CD14-positive monocyte (primary cell): Measurements from ENCODE around the gene SRXN1. TPM values are rescaled to one million over a fixed set of nuclear protein-coding genes. Genes with fewer than 3 reads are reported as not detected.

Experiments
- DNase-seq, 3 donors: peaks; one replicate each; pipeline ENCODE4 v3.0.0-alpha.2; 2011 to 2022
- H2AFZ ChIP-seq: 2 replicates; pipeline ENCODE4 v1.6.0; 2012; ENCODE audit warnings: mild to moderate bottlenecking, low read depth, low read length, inconsistent platforms; ENCODE audit not compliant: insufficient read depth, poor library complexity, severe bottlenecking
- H3K27ac ChIP-seq, 2 donors: 1 replicate in 1 of 2; 2 replicates in 1 of 2; pipeline ENCODE4 v1.5.1; 2012 to 2013; ENCODE audit warnings: low read length in 2 of 2, control low read depth in 1 of 2, inconsistent platforms in 1 of 2, low read depth in 1 of 2, mild to moderate bottlenecking in 1 of 2
- H3K27me3 ChIP-seq, 2 donors: one replicate each; pipeline versions ENCODE4 v1.6.0 to v1.6.1; 2011 to 2013; ENCODE audit warnings: low read length in 2 of 2; ENCODE audit not compliant: control insufficient read depth in 2 of 2, insufficient read depth in 2 of 2
- H3K36me3 ChIP-seq, 2 donors: replicated peaks in 1 of 2; 1 replicate in 1 of 2; 2 replicates in 1 of 2; pipeline versions ENCODE4 v1.5.1 to v1.6.1; 2012 to 2013; ENCODE audit warnings: low read length in 2 of 2, control low read depth in 1 of 2, inconsistent platforms in 1 of 2, mild to moderate bottlenecking in 1 of 2; ENCODE audit not compliant: insufficient read depth in 2 of 2, control insufficient read depth in 1 of 2
- H3K4me1 ChIP-seq, 2 donors: 1 replicate in 1 of 2; 2 replicates in 1 of 2; pipeline versions ENCODE4 v1.5.1 to v1.6.1; 2012 to 2013; ENCODE audit warnings: low read length in 2 of 2, control low read depth in 1 of 2, inconsistent platforms in 1 of 2, mild to moderate bottlenecking in 1 of 2, moderate library complexity in 1 of 2; ENCODE audit not compliant: insufficient read depth in 2 of 2, control insufficient read depth in 1 of 2
- H3K4me2 ChIP-seq: replicated peaks from 2 replicates; pipeline ENCODE3; 2012; ENCODE audit warnings: low read length, moderate library complexity, mild to moderate bottlenecking; ENCODE audit not compliant: poor library complexity, severe bottlenecking; ENCODE audit errors: extremely low read depth
- H3K4me3 ChIP-seq, 3 experiments: fragments of 200-600 bp in 1 of 3; sonication (generic) in 1 of 3; replicated peaks in 1 of 3; 1 replicate in 2 of 3; 2 replicates in 1 of 3; pipeline ENCODE4 v1.5.1; 2011 to 2013; ENCODE audit warnings: low read length in 3 of 3, mild to moderate bottlenecking in 3 of 3, control low read depth in 2 of 3, low read depth in 2 of 3, inconsistent platforms in 1 of 3, moderate library complexity in 1 of 3
- H3K79me2 ChIP-seq: 2 replicates; pipeline ENCODE4 v1.6.0; 2012; ENCODE audit warnings: mild to moderate bottlenecking, control low read depth, inconsistent platforms, low read length, moderate library complexity; ENCODE audit not compliant: insufficient read depth
- H3K9ac ChIP-seq: 2 replicates; pipeline ENCODE4 v1.6.0; 2017; ENCODE audit warnings: low read length, mild to moderate bottlenecking; ENCODE audit not compliant: insufficient read depth, poor library complexity, severe bottlenecking
- H3K9me3 ChIP-seq, 2 donors: replicated peaks in 1 of 2; 1 replicate in 1 of 2; 2 replicates in 1 of 2; pipeline versions ENCODE4 v1.5.1 to v1.6.1; 2012 to 2013; ENCODE audit warnings: low read length in 2 of 2, control low read depth in 1 of 2; ENCODE audit not compliant: control insufficient read depth in 1 of 2, insufficient read depth in 1 of 2
- H4K20me1 ChIP-seq: 2 replicates; pipeline ENCODE4 v1.6.0; 2012; ENCODE audit warnings: mild to moderate bottlenecking, low read length, control low read depth, moderate library complexity; ENCODE audit not compliant: insufficient read depth
- H3K27ac Mint-ChIP-seq, 7 donors: one replicate each; pipeline ENCODE4 v1.8.0; 2020; ENCODE audit warnings: mild to moderate bottlenecking in 7 of 7, mixed read lengths in 7 of 7, moderate library complexity in 6 of 7, inconsistent platforms in 2 of 7
- H3K27me3 Mint-ChIP-seq, 3 donors: one replicate each; pipeline ENCODE4 v1.8.0; 2021 to 2022; ENCODE audit warnings: low read depth in 3 of 3, mild to moderate bottlenecking in 3 of 3, mixed read lengths in 3 of 3, moderate library complexity in 3 of 3, inconsistent platforms in 1 of 3
- H3K36me3 Mint-ChIP-seq, 2 donors: one replicate each; pipeline ENCODE4 v1.8.0; 2020; ENCODE audit warnings: mixed read lengths in 2 of 2, inconsistent platforms in 1 of 2, mild to moderate bottlenecking in 1 of 2
- H3K4me1 Mint-ChIP-seq: one replicate; pipeline ENCODE4 v1.8.0; 2020; ENCODE audit warnings: mild to moderate bottlenecking, mixed read lengths
- H3K4me3 Mint-ChIP-seq, 2 donors: one replicate each; pipeline ENCODE4 v1.8.0; 2020; ENCODE audit warnings: mild to moderate bottlenecking in 2 of 2, mixed read lengths in 2 of 2, moderate library complexity in 1 of 2
- H3K9me3 Mint-ChIP-seq, 7 donors: one replicate each; pipeline ENCODE4 v1.8.0; 2020 to 2022; ENCODE audit warnings: mixed read lengths in 7 of 7, mild to moderate bottlenecking in 6 of 7, moderate library complexity in 6 of 7, inconsistent platforms in 2 of 7
- CTCF ChIP-seq: fragments of 200-600 bp; IDR thresholded peaks from one replicate; pipeline ENCODE4 v1.8.0; 2022; ENCODE audit warnings: antibody characterized with exemption, mild to moderate bottlenecking
- WGBS: methylation state at CpG from one replicate; pipeline ENCODE4 v1.1.5; 2013; ENCODE audit warnings: missing lambda C conversion rate; ENCODE audit not compliant: insufficient coverage; 5-methylcytosine and 5-hydroxymethylcytosine counted together
- intact Hi-C, 2 donors: fragments of 100-400 bp; cut with micrococcal nuclease; formaldehyde crosslinking; loops; one replicate each; pipeline versions ENCODE4 v1.15.0 to v1.15.1; 2023
- polyA plus RNA-seq, 3 donors: library from polyadenylated mRNA; depleted of rRNA in 1 of 3; unstranded in 2 of 3; stranded (reverse) in 1 of 3; fragments of 300-500 nt in 2 of 3; fragments of >200 nt in 1 of 3; fragmentation: Illumina TruSeq in 2 of 3; gene quantifications; 1 replicate in 2 of 3; 2 replicates in 1 of 3; pipeline ENCODE4 v1.2.3, GENCODE V29; 2012 to 2021

Gene SRXN1
- polyA plus RNA-seq, 3 donors: 33.5 to 62.4 (median 56.6) TPM

GRCh38 chr20:610130-611046 is 42.6 kb downstream of the SRXN1 start, which contains the start of gene TCF15:
TSS of gene TCF15 (minus strand) at chr20:610309. CDS start at chr20:610237, 72 bp downstream.
- Histone ChIP-seq H3K36me3 (no peaks in the 10 kb centered on the region), H3K4me3 (no peak within 1 kb of the TSS)
- WGBS: 3% methylated on average over 78 of the region's 84 CpGs

More at GRCh38 chr20:610130-611046, 42.6 kb downstream of the SRXN1 start, which contains the start of gene TCF15:
- Mint-ChIP-seq H3K4me3 (peak within 1 kb of the TSS in 1 of 2 donors; percentile 80), H3K27me3 (peaks cover 46 to 59% (median 49%) of the 10 kb centered on the region in 3 donors), H3K27ac (peak within 1 kb of the TSS in 1 of 7 donors; percentile 11), H3K36me3 (peaks cover 0 to 2% of the 10 kb centered on the region in 2 donors), H3K9me3 (peaks cover 0 to 12% (median 3%) of the 10 kb centered on the region in 7 donors), H3K4me1 (peaks cover 21% of the 10 kb centered on the region)
- H3K4me1 ChIP-seq: peaks cover 7 to 10% of the 10 kb centered on the region in 2 donors
- no peaks in the 10 kb centered on the region for H3K79me2 ChIP-seq
- H3K27ac ChIP-seq: no peak within 1 kb of the TSS
- peak in 1 of 3 donors; percentile 11 for DNase-seq
- no peak for TF ChIP-seq CTCF
- peaks cover 29 to 49% of the 10 kb centered on the region in 2 donors for H3K27me3 ChIP-seq
- no peaks in the 10 kb centered on the region for H4K20me1 ChIP-seq
- intact Hi-C loops: no loop called here
- peaks cover 0 to 20% of the 10 kb centered on the region in 2 donors for H3K9me3 ChIP-seq
- no peak within 1 kb of the TSS for H2AFZ ChIP-seq
- H3K4me2 ChIP-seq: peak within 1 kb of the TSS; percentile 31
- H3K9ac ChIP-seq: no peak within 1 kb of the TSS
